Right lobe of liver (tissue), 6 donors: ENCODE results near the gene CACNA1S. TPM values are rescaled to one million over a fixed set of nuclear protein-coding genes. Genes with fewer than 3 reads are reported as not detected.

Experiments
- ATAC-seq, 4 donors: fragments of 200-7000 bp; cut with Tn5 transposase; one replicate each; pipeline ENCODE4 v1.9.1; 2020; ENCODE audit warnings: mild to moderate bottlenecking in 4 of 4, moderate library complexity in 4 of 4
- DNase-seq, 3 donors: peaks; one replicate each; pipeline ENCODE4 v3.0.0-alpha.2; 2020
- H3K27ac ChIP-seq, 3 donors: fragments of 200-600 bp; one replicate each; pipeline ENCODE4 v1.8.0; 2022
- H3K27me3 ChIP-seq, 2 donors: fragments of 200-600 bp; one replicate each; pipeline ENCODE4 v1.8.0; 2022
- H3K36me3 ChIP-seq, 4 donors: fragments of 200-600 bp; sonication (generic) in 1 of 4; one replicate each; pipeline versions ENCODE4 v1.5.1 to v1.8.0; 2017 to 2022; ENCODE audit warnings: control low read depth in 1 of 4
- H3K4me1 ChIP-seq, 4 donors: fragments of 200-600 bp; sonication (generic) in 1 of 4; one replicate each; pipeline versions ENCODE4 v1.5.1 to v1.8.0; 2017 to 2022; ENCODE audit warnings: control low read depth in 1 of 4
- H3K4me3 ChIP-seq, 3 donors: fragments of 200-600 bp; one replicate each; pipeline ENCODE4 v1.8.0; 2022
- H3K9me3 ChIP-seq, 4 donors: fragments of 200-600 bp; sonication (generic) in 1 of 4; one replicate each; pipeline versions ENCODE4 v1.5.1 to v1.8.0; 2017 to 2022; ENCODE audit warnings: control low read depth in 1 of 4
- CTCF ChIP-seq, 4 donors: fragments of 200-600 bp in 3 of 4; fragments of 450-650 bp in 1 of 4; IDR thresholded peaks; one replicate each; pipeline versions ENCODE4 v1.5.1 to v1.8.0; 2016 to 2022; ENCODE audit warnings: antibody characterized with exemption in 4 of 4, mild to moderate bottlenecking in 2 of 4
- POLR2A ChIP-seq: fragments of 450-650 bp; IDR thresholded peaks from one replicate; pipeline ENCODE4 v1.6.1; 2017; ENCODE audit warnings: antibody characterized with exemption, mild to moderate bottlenecking
- WGBS: methylation state at CpG from one replicate; pipeline ENCODE4 v1.1.6; 2018; ENCODE audit warnings: low coverage, low lambda C conversion rate; ENCODE audit not compliant: insufficient coverage; ENCODE audit errors: missing lambda C conversion rate; 5-methylcytosine and 5-hydroxymethylcytosine counted together
- intact Hi-C, 2 donors: fragments of 100-400 bp; cut with DNase I; formaldehyde crosslinking; loops; one replicate each; pipeline versions ENCODE4 v1.11.2 to v1.14.1; 2022
- total RNA-seq, 6 experiments: library from RNA; depleted of rRNA in 2 of 6; stranded (reverse); fragments of >200 nt in 2 of 6; fragmentation: NEBNext Ultra II Directional in 3 of 6; extraction: Animal tissue kit (Norgen Biotek cat#: 25700) in 3 of 6; gene quantifications; one replicate each; pipeline versions ENCODE4 v1.1.0 to v1.2.4, GENCODE V29; 2016 to 2023
- donor health status: DM: no; HTN: yes; CAD: no.
- donor health status: DM: no; HTN: no; CAD: no.
- donor health status: DM: no; HTN: no; CAD: no.
- donor health status: DM: no; HTN: yes; CAD: no.
- donor health status: DM: no; HTN: yes; CAD: no.

CACNA1S gene
- total RNA-seq, 6 experiments from 2014 or later, result 0.12 TPM; not detected in 5

- H3K9me3 ChIP-seq, result no peaks in the 10 kb centered on the region
- no peaks in the 10 kb centered on the region for H3K4me1 ChIP-seq
- TF ChIP-seq POLR2A (no peak), CTCF (IDR thresholded peaks at IDR 0.05) (no peak)
- DNase-seq (no peak), ATAC-seq (no peak)
- H3K36me3 ChIP-seq, result peaks cover 0 to 21% (median 10%) of the 10 kb centered on the region in 4 donors
- H3K27me3 ChIP-seq, result no peaks in the 10 kb centered on the region
- WGBS, result 95% methylated on average over 3 of the region's 5 CpGs
- intact Hi-C loops, result no loop called here
- no peak overlapping the region for H3K4me3 ChIP-seq
- no peak overlapping the region for H3K27ac ChIP-seq
These were observed 29.2 kb upstream of the CACNA1S start for GRCh38 chr1:201141418-201141817.

GRCh38 chr1:201140941-201141260, 28.7 kb upstream of the CACNA1S start:
- Histone ChIP-seq H3K36me3 (peaks cover 0 to 21% (median 9%) of the 10 kb centered on the region in 4 donors), H3K27me3 (no peaks in the 10 kb centered on the region), H3K9me3 (no peaks in the 10 kb centered on the region), H3K27ac (no peak overlapping the region), H3K4me1 (no peaks in the 10 kb centered on the region), H3K4me3 (no peak overlapping the region)
- ATAC-seq, result no peak
- TF ChIP-seq CTCF (IDR thresholded peaks at IDR 0.05) (no peak), POLR2A (no peak)
- 86% methylated on average over 7 of the region's 8 CpGs for WGBS
- intact Hi-C loops, result no loop called here
- DNase-seq, result no peak

GRCh38 chr1:201140235-201140940, 28.2 kb upstream of the CACNA1S start:
- no peak overlapping the region for H3K27ac ChIP-seq
- WGBS, result 94% methylated on average over 5 of the region's 10 CpGs
- no peaks in the 10 kb centered on the region for H3K4me1 ChIP-seq
- no peak for DNase-seq
- ATAC-seq, result no peak
- peaks cover 0 to 24% (median 9%) of the 10 kb centered on the region in 4 donors for H3K36me3 ChIP-seq
- no peak overlapping the region for H3K4me3 ChIP-seq
- TF ChIP-seq POLR2A, result no peak
- no peak for TF ChIP-seq CTCF (IDR thresholded peaks at IDR 0.05)
- no peaks in the 10 kb centered on the region for H3K9me3 ChIP-seq
- H3K27me3 ChIP-seq, result no peaks in the 10 kb centered on the region
- intact Hi-C loops, result no loop called here

GRCh38 chr1:201139756-201140155, 27.5 kb upstream of the CACNA1S start:
- TF ChIP-seq POLR2A (no peak), CTCF (IDR thresholded peaks at IDR 0.05) (no peak)
- 93% methylated on average over 5 of the region's 9 CpGs for WGBS
- Histone ChIP-seq H3K4me3 (no peak overlapping the region), H3K9me3 (no peaks in the 10 kb centered on the region), H3K27ac (no peak overlapping the region), H3K4me1 (no peaks in the 10 kb centered on the region), H3K27me3 (no peaks in the 10 kb centered on the region), H3K36me3 (peaks cover 0 to 22% (median 6%) of the 10 kb centered on the region in 4 donors)
- intact Hi-C loops, result no loop called here
- DNase-seq, result no peak
- no peak for ATAC-seq
